IMR-90 (cell line): ENCODE measurements around the gene LRP6. TPM values are rescaled to one million over a fixed set of nuclear protein-coding genes. Genes with fewer than 3 reads are reported as not detected.

Experiments used
- ATAC-seq: fragments of 200-7000 bp; cut with Tn5 transposase; 2 replicates; pipeline ENCODE4 v1.9.1; 2020; ENCODE audit warnings: low read depth, mild to moderate bottlenecking, moderate library complexity
- BruUV-seq: library from RNA; stranded (reverse); fragments of 400-500 nt; replicated peaks from 2 replicates; lab custom pipeline; 2021; lab: Mats Ljungman, UMichigan
- CTCF ChIA-PET: fragments of 300-600 bp; formaldehyde crosslinking; extraction: SDS; loops from one replicate; lab custom pipeline; 2021; ENCODE audit warnings: antibody characterized with exemption; lab: Yijun Ruan, JAX
- POLR2A ChIA-PET: fragments of 300-600 bp; sonication (Branson Sonifier 250); formaldehyde crosslinking; loops from one replicate; lab custom pipeline; 2022; ENCODE audit warnings: antibody characterized with exemption; ENCODE audit not compliant: unreplicated experiment; lab: Charles Lee
- DNase-seq: peaks from one replicate; pipeline ENCODE4 v3.0.0; 2013
- H2AFZ ChIP-seq: replicated peaks from 2 replicates; pipeline ENCODE3; 2013; ENCODE audit warnings: low read length, mild to moderate bottlenecking; ENCODE audit not compliant: poor library complexity
- H2AK5ac ChIP-seq: 2 replicates; pipeline ENCODE4 v1.6.1; 2013; ENCODE audit warnings: low read depth, low read length, inconsistent platforms
- H2AK9ac ChIP-seq: replicated peaks from 2 replicates; pipeline ENCODE3; 2013; ENCODE audit warnings: mild to moderate bottlenecking, low read depth, low read length, moderate library complexity; ENCODE audit not compliant: poor library complexity
- H2BK120ac ChIP-seq: 2 replicates; pipeline ENCODE4 v1.6.1; 2013; ENCODE audit warnings: low read depth, low read length, inconsistent platforms
- H2BK15ac ChIP-seq: 3 replicates; pipeline ENCODE4 v1.6.1; 2013; ENCODE audit warnings: low read depth, low read length, inconsistent platforms
- H2BK20ac ChIP-seq: 2 replicates; pipeline ENCODE4 v1.6.1; 2013; ENCODE audit warnings: low read depth, mild to moderate bottlenecking, inconsistent platforms, low read length, moderate library complexity
- H2BK5ac ChIP-seq: 2 replicates; pipeline ENCODE4 v1.6.1; 2013; ENCODE audit warnings: mild to moderate bottlenecking, low read depth, low read length, inconsistent platforms; ENCODE audit not compliant: poor library complexity, severe bottlenecking
- H3K14ac ChIP-seq: replicated peaks from 2 replicates; pipeline ENCODE4 v1.6.1; 2013; ENCODE audit warnings: low read depth, low read length, inconsistent platforms
- H3K18ac ChIP-seq: 2 replicates; pipeline ENCODE4 v1.6.1; 2013; ENCODE audit warnings: low read depth, low read length, control low read depth
- H3K23ac ChIP-seq: 2 replicates; pipeline ENCODE4 v1.6.1; 2013; ENCODE audit warnings: low read depth, low read length, inconsistent platforms
- H3K27ac ChIP-seq: 2 replicates; pipeline ENCODE4 v1.5.1; 2013; ENCODE audit warnings: mild to moderate bottlenecking, control low read depth, low read length; ENCODE audit not compliant: insufficient read depth
- H3K27me3 ChIP-seq: 2 replicates; pipeline ENCODE4 v1.6.1; 2013; ENCODE audit warnings: low read length; ENCODE audit not compliant: control insufficient read depth, insufficient read depth
- H3K36me3 ChIP-seq: 2 replicates; pipeline ENCODE4 v1.6.1; 2013; ENCODE audit warnings: low read length, mixed read lengths; ENCODE audit not compliant: control insufficient read depth, insufficient read depth
- H3K4ac ChIP-seq: 2 replicates; pipeline ENCODE4 v1.6.1; 2013; ENCODE audit warnings: low read depth, low read length, inconsistent platforms
- H3K4me1 ChIP-seq: 2 replicates; pipeline ENCODE4 v1.6.1; 2013; ENCODE audit warnings: low read length, mixed read lengths; ENCODE audit not compliant: control insufficient read depth, insufficient read depth
- H3K4me2 ChIP-seq: 2 replicates; pipeline ENCODE4 v1.6.1; 2013; ENCODE audit warnings: low read depth, mild to moderate bottlenecking, control low read depth, low read length, moderate library complexity
- H3K4me3 ChIP-seq: 2 replicates; pipeline ENCODE4 v1.5.1; 2013; ENCODE audit warnings: low read depth, mild to moderate bottlenecking, control low read depth, low read length, moderate library complexity; ENCODE audit not compliant: insufficient read depth
- H3K56ac ChIP-seq: 2 replicates; pipeline ENCODE4 v1.6.1; 2013; ENCODE audit warnings: low read length, inconsistent platforms; ENCODE audit not compliant: insufficient read depth; ENCODE audit errors: extremely low read depth
- H3K79me1 ChIP-seq, 2 experiments: 2 replicates each; pipeline ENCODE4 v1.6.1; 2013; ENCODE audit warnings: low read length in 2 of 2, inconsistent platforms in 1 of 2, low read depth in 1 of 2
- H3K9ac ChIP-seq: 2 replicates; pipeline ENCODE4 v1.6.1; 2013; ENCODE audit warnings: low read depth, low read length, control low read depth
- H3K9me1 ChIP-seq: 2 replicates; pipeline ENCODE4 v1.6.1; 2013; ENCODE audit warnings: low read length, inconsistent platforms; ENCODE audit not compliant: insufficient read depth
- H3K9me3 ChIP-seq: 2 replicates; pipeline ENCODE4 v1.6.1; 2013; ENCODE audit warnings: low read length; ENCODE audit not compliant: control insufficient read depth, insufficient read depth
- H4K20me1 ChIP-seq: 2 replicates; pipeline ENCODE4 v1.6.1; 2013; ENCODE audit warnings: low read length, inconsistent platforms; ENCODE audit not compliant: insufficient read depth
- H4K5ac ChIP-seq: 2 replicates; pipeline ENCODE4 v1.6.1; 2013; ENCODE audit warnings: mild to moderate bottlenecking, low read depth, low read length, control low read depth
- H4K8ac ChIP-seq, 2 experiments: 2 replicates each; pipeline ENCODE4 v1.6.1; 2013; ENCODE audit warnings: low read depth in 2 of 2, low read length in 2 of 2, control low read depth in 1 of 2, inconsistent platforms in 1 of 2
- H4K91ac ChIP-seq: 2 replicates; pipeline ENCODE4 v1.6.1; 2013; ENCODE audit warnings: low read depth, low read length, inconsistent platforms; ENCODE audit not compliant: insufficient read depth
- CEBPB ChIP-seq: IDR thresholded peaks from 2 replicates; pipeline ENCODE4 v1.6.1; 2012; ENCODE audit warnings: low read depth, low read length, improper control_type of control experiment
- CHD1 ChIP-seq: IDR thresholded peaks from 2 replicates; pipeline ENCODE4 v1.6.1; 2012; ENCODE audit warnings: low read depth, low read length, improper control_type of control experiment
- FOS ChIP-seq: fragments of 150-350 bp; IDR thresholded peaks from 2 replicates; pipeline ENCODE4 v1.6.1; 2016; ENCODE audit warnings: low read depth, low read length
- MAFK ChIP-seq: IDR thresholded peaks from 2 replicates; pipeline ENCODE4 v1.6.1; 2012; ENCODE audit warnings: low read depth, low read length, improper control_type of control experiment
- MAZ ChIP-seq: IDR thresholded peaks from 2 replicates; pipeline ENCODE4 v1.6.1; 2012; ENCODE audit warnings: low read depth, mild to moderate bottlenecking, low read length, improper control_type of control experiment, moderate library complexity, borderline replicate concordance
- MXI1 ChIP-seq: IDR thresholded peaks from 2 replicates; pipeline ENCODE4 v1.6.1; 2012; ENCODE audit warnings: low read depth, mild to moderate bottlenecking, low read length, moderate library complexity, borderline replicate concordance
- NFE2L2 ChIP-seq: fragments of 150-350 bp; IDR thresholded peaks from 2 replicates; pipeline ENCODE4 v1.6.1; 2016; ENCODE audit warnings: low read depth, mild to moderate bottlenecking, low read length
- POLR2A ChIP-seq: IDR thresholded peaks from 2 replicates; pipeline ENCODE4 v1.6.1; 2012; ENCODE audit warnings: mild to moderate bottlenecking, low read depth, low read length
- RAD21 ChIP-seq: IDR thresholded peaks from 2 replicates; pipeline ENCODE4 v1.6.1; 2012; ENCODE audit warnings: low read length, improper control_type of control experiment
- RCOR1 ChIP-seq: IDR thresholded peaks from 2 replicates; pipeline ENCODE4 v1.6.1; 2012; ENCODE audit warnings: mild to moderate bottlenecking, low read length, improper control_type of control experiment; ENCODE audit not compliant: insufficient replicate concordance
- RFX5 ChIP-seq: IDR thresholded peaks from 2 replicates; pipeline ENCODE4 v1.8.0; 2012; ENCODE audit warnings: low read depth, mild to moderate bottlenecking, low read length, moderate library complexity
- SMC3 ChIP-seq: fragments of 150-350 bp; IDR thresholded peaks from 2 replicates; pipeline ENCODE4 v1.6.1; 2016; ENCODE audit warnings: low read depth, mild to moderate bottlenecking, antibody characterized with exemption, low read length, moderate library complexity
- WGBS, 2 experiments: methylation state at CpG; one replicate each; pipeline versions ENCODE4 v1.1.5 to v1.1.7; 2013; ENCODE audit warnings: missing lambda C conversion rate in 2 of 2; ENCODE audit not compliant: insufficient read length in 1 of 2; ENCODE audit errors: extremely low coverage in 2 of 2; 5-methylcytosine and 5-hydroxymethylcytosine counted together
- dilution Hi-C: fragments of 300-500 bp; cut with HindIII; formaldehyde crosslinking; loops from one replicate; pipeline ENCODE4 v1.14.3; 2018; ENCODE audit warnings: low sequenced_read_pairs; ENCODE audit not compliant: unreplicated experiment
- in situ Hi-C: fragments of 300-500 bp; cut with MboI; formaldehyde crosslinking; loops from 3 replicates; pipeline ENCODE4 v1.14.3; 2019; ENCODE audit warnings: low sequenced_read_pairs, inconsistent platforms, mixed read lengths
- intact Hi-C: fragments of 100-400 bp; cut with micrococcal nuclease; formaldehyde crosslinking; loops from 2 replicates; pipeline ENCODE4 v1.10.0; 2022
- polyA plus RNA-seq, 3 experiments: library from polyadenylated mRNA; depleted of rRNA; stranded (reverse); fragments of >200 nt; gene quantifications; 2 replicates each; pipeline ENCODE4 v1.2.3, GENCODE V29; 2012; ENCODE audit warnings: low replicate concordance in 1 of 3
- total RNA-seq: library from RNA; depleted of rRNA; stranded (reverse); fragments of >200 nt; gene quantifications from 2 replicates; pipeline ENCODE4 v1.2.3, GENCODE V29; 2012
- TF ChIP-seq, protein P1 (sequence below): fragments of 150-350 bp; IDR thresholded peaks from 2 replicates; pipeline ENCODE4 v1.6.1; 2016; ENCODE audit warnings: low read depth, mild to moderate bottlenecking, low read length, moderate library complexity, borderline replicate concordance
- TF ChIP-seq, protein P2 (sequence below): fragments of 150-350 bp; IDR thresholded peaks from 2 replicates; pipeline ENCODE4 v1.6.1; 2017; ENCODE audit warnings: mild to moderate bottlenecking, antibody characterized with exemption, low read length, low read depth
- TF ChIP-seq, protein P3 (sequence below): conservative IDR thresholded peaks from 2 replicates; pipeline ENCODE4 v1.5.1; 2012; ENCODE audit warnings: mild to moderate bottlenecking, low read depth, low read length, improper control_type of control experiment

Gene LRP6
- total and polyA plus RNA-seq, 2 of the 4 experiments (the other 2 are of a cell fraction) = 14.2 to 32.1 TPM

DNA sequence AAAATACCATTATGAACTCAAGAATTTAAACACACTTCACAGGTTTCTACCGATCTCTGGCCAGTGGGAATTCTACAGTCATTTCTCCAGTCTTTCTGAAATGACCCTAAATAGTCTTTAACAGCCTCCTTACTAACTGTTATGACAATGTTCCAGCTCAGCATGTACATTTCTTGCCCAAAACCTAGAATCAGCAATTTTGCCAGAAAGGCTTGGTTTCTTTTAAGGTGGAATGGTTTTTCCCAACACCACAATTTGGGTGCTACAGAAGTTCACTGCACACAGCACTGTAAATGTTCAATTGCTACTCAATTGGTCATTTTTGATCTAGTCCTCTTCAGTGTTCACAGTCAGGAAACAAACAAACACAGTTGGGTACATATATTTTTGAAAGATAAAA is 69.7 kb downstream of the LRP6 start:
- CTCF ChIA-PET = no interaction called here
- no peak overlapping the region for H3K9ac ChIP-seq
- no peak for ATAC-seq
- no peak for DNase-seq
- no peak overlapping the region for H2AK9ac ChIP-seq
- WGBS, 2 experiments = no CpG with 5 or more reads among the region's 1 CpG
- POLR2A ChIA-PET = no interaction called here
- H3K23ac ChIP-seq = no peak overlapping the region
- no peak overlapping the region for H3K4me3 ChIP-seq
- intact Hi-C loops (no loop called here), dilution Hi-C loops (no loop called here), in situ Hi-C loops (no loop called here)
- H2BK20ac ChIP-seq = no peak overlapping the region
- no peaks in the 10 kb centered on the region for H3K27me3 ChIP-seq
- no peak overlapping the region for H2BK120ac ChIP-seq
- no peak overlapping the region for H4K8ac ChIP-seq
- H3K18ac ChIP-seq = no peak overlapping the region
- H2BK15ac ChIP-seq = no peak overlapping the region
- no peak overlapping the region for H4K5ac ChIP-seq
- no TSS peak for BruUV-seq
- H3K4me2 ChIP-seq = no peak overlapping the region
- H3K79me1 ChIP-seq = peaks cover 5 to 20% of the 10 kb centered on the region in 2 experiments; a peak in 3 of 4 replicates
- no peak overlapping the region for H3K27ac ChIP-seq
- H4K91ac ChIP-seq = no peak overlapping the region
- no peak overlapping the region for H3K14ac ChIP-seq
- no peak overlapping the region for H2BK5ac ChIP-seq
- H3K36me3 ChIP-seq = peaks cover 8% of the 10 kb centered on the region
- H4K20me1 ChIP-seq = no peaks in the 10 kb centered on the region
- TF ChIP-seq SMC3 = no peak
- TF ChIP-seq, protein P1, sequence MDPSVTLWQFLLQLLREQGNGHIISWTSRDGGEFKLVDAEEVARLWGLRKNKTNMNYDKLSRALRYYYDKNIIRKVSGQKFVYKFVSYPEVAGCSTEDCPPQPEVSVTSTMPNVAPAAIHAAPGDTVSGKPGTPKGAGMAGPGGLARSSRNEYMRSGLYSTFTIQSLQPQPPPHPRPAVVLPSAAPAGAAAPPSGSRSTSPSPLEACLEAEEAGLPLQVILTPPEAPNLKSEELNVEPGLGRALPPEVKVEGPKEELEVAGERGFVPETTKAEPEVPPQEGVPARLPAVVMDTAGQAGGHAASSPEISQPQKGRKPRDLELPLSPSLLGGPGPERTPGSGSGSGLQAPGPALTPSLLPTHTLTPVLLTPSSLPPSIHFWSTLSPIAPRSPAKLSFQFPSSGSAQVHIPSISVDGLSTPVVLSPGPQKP = no peak
- no peak for TF ChIP-seq MAFK
- no peak for TF ChIP-seq RCOR1
- TF ChIP-seq MAZ = no peak
- TF ChIP-seq, protein P2, sequence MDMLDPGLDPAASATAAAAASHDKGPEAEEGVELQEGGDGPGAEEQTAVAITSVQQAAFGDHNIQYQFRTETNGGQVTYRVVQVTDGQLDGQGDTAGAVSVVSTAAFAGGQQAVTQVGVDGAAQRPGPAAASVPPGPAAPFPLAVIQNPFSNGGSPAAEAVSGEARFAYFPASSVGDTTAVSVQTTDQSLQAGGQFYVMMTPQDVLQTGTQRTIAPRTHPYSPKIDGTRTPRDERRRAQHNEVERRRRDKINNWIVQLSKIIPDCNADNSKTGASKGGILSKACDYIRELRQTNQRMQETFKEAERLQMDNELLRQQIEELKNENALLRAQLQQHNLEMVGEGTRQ = no peak
- TF ChIP-seq CEBPB = no peak
- TF ChIP-seq FOS = no peak
- TF ChIP-seq, protein P3, sequence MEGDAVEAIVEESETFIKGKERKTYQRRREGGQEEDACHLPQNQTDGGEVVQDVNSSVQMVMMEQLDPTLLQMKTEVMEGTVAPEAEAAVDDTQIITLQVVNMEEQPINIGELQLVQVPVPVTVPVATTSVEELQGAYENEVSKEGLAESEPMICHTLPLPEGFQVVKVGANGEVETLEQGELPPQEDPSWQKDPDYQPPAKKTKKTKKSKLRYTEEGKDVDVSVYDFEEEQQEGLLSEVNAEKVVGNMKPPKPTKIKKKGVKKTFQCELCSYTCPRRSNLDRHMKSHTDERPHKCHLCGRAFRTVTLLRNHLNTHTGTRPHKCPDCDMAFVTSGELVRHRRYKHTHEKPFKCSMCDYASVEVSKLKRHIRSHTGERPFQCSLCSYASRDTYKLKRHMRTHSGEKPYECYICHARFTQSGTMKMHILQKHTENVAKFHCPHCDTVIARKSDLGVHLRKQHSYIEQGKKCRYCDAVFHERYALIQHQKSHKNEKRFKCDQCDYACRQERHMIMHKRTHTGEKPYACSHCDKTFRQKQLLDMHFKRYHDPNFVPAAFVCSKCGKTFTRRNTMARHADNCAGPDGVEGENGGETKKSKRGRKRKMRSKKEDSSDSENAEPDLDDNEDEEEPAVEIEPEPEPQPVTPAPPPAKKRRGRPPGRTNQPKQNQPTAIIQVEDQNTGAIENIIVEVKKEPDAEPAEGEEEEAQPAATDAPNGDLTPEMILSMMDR = no peak
- no peak for TF ChIP-seq RFX5
- TF ChIP-seq NFE2L2 = no peak
- TF ChIP-seq MXI1 = no peak
- no peak for TF ChIP-seq CHD1
- TF ChIP-seq POLR2A = no peak
- no peak for TF ChIP-seq RAD21
- peaks cover 7% of the 10 kb centered on the region for H3K9me3 ChIP-seq
- H2AK5ac ChIP-seq = no peak overlapping the region
- H3K9me1 ChIP-seq = no peaks in the 10 kb centered on the region
- H2AFZ ChIP-seq = no peak overlapping the region
- no peak overlapping the region for H3K56ac ChIP-seq
- no peak overlapping the region for H3K4ac ChIP-seq
- no peaks in the 10 kb centered on the region for H3K4me1 ChIP-seq
